NCI-H524 treated with DMSO at 0.1 percent for 48 hours (cell line): Measurements from ENCODE around the gene CARS1.

Experiments
- DNase-seq: peaks from one replicate; lab custom pipeline; 2025; lab: John Stamatoyannopoulos, UW

Gene CARS1

DNA sequence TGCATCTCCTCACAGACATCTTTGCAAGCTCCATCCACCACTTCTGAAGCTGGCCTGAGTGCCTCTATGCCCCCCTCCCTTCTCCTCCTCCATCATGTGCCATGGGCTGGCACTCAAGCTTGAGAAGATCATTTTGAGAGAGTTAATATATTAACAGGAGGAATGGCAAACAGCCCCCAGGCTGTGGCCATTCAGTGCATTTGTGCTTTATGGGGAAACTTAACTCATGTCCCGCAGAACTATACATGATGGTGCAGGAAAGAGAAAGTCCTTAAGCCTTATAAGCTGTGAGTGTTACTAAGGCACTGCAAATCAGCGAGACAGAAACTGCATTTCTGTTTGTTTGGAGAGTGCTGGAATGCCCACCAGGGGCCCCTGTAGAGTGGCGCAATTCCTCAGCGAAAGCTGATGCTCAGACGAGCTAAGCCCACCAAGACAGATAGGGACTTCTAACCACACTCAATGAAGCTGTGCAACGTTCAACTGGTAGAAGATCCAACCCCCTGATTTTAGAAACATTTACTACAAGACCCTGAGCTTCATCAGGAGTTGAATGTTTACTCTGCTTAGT, 101.2 kb downstream of the CARS1 start:
- DNase-seq = no peak

DNA sequence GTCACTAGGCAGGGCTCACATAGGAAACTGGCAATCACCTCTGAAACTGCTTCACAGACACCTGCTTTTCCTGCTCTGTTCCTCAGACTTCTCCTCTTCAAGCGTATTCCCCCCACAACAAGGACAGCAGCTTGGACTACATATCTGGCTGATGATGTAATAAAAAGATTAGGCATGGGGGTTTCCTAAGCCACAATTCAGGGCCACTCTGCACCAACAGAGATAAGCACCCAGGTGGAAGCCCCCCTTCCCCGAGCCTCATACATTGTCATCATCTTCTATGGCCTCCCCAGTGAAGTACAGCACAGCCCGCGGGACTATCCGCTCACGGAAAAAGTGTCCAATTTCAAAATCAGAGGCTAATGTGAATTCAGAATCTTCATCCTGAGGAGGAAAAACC, 103.0 kb downstream of the CARS1 start:
- no peak for DNase-seq

DNA sequence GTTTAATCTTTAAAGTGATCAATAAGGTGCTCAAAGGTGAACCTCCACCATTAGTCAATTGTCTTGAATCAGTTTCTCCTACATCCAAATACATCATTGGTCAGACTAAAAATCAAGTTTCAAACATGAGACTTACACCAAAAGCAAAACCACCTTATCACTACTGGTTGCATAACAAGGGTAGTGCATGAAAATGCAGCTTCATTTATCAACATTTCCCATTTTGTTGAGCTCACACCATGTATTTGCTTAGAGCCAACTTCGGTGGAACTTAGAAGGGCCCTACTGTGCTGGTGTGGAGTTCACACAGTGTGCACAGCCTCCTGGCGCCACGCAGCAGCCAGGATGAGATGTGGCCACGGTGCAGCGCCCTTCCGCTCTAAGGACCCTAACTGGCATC, 104.9 kb downstream of the CARS1 start:
- no peak for DNase-seq

DNA sequence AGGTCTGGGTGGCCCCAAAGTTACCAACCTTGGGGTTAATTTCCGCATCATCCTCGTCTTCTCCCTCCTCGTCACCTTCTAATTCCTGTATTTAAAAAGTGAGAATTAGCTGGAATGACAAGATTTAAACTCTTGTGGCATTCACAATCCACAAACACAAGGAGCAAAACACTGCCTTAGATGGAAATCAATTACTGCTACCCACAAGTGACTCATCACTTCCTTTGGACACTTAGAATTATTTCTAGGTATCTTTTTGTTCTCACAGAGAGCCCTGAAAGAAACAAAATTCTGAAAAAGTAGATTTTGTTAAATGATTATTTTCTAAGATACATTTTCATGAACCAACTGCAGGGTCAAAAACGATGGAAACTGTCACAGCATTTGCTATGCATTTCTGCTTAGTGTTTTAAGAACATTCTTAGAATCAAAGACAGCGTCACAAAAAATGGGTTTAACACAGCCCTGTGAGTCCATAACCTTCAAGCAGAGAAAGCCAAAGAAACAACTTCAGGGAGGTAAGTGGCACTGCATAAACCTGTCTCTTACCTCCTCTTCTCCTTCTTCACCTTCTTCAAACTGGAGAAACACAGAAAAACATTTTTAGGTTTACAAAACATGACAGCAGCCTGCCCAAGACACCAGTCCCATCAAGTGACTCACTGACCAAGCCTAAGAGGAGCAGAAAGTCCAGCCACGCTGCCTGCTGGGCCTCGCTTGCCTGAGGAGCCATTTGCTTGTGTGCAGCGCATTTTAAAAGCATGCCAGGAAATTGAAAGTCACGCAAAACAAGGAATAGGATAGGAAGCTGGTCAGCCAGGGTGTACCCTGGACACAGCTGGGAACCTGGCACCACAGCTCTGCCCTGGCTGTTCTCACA, 105.8 kb downstream of the CARS1 start:
- no peak for DNase-seq
